HG03135 (cell line): ENCODE measurements around the gene KLC3.

Experiments
- ATAC-seq: cut with Tn5 transposase; IDR thresholded peaks from one replicate; pipeline ENCODE4 v1.9.1; 2021; ENCODE audit warnings: mild to moderate bottlenecking, moderate library complexity; ENCODE audit not compliant: unreplicated experiment

The KLC3 gene

DNA sequence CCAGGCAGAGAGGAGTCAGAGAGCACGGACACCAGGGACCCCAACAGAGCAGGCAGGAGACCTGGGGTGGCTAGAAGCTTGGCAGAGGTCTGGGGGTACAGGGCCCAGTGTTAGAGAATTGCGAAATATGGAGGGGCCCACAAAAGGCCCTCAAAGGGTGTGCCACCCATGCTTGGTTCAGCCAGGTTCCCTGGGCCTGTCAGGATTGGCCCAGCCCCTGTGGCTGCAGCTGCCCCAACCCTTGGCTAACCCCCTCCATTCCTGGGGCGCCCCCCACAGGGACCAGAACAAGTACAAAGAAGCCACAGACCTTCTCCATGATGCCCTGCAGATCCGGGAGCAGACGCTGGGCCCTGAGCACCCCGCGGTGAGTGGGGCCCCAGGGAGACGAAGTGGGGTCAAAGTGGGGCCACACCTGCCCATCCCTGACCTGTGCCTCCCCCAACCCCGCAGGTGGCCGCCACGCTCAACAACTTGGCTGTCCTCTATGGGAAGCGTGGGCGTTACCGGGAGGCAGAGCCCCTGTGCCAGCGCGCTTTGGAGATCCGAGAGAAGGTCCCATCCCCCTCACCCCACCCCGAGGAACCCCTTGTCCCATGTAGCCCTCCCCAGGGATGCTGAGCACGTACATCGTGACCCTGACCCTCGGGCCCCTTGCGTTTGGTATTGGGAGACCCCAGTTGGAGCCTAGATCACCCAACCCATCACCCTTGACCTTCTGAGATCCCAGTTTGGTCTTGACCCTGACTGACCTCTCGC is 8.0 kb downstream of the KLC3 start:
- no peak for ATAC-seq

DNA sequence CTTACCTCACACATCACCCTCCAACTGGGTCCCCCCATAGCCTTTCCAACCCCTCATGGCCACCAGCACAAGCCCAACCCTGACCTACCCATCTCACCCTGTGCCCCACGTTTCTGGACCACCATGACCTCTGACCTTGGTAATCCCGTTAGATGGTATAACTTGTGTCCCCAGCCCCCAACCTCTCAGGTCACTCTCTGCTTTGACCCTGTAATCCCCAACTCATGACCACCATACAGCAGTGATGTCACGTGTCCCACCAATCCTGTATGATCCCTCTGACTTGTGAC is 8.5 kb downstream of the KLC3 start:
- no peak for ATAC-seq

DNA sequence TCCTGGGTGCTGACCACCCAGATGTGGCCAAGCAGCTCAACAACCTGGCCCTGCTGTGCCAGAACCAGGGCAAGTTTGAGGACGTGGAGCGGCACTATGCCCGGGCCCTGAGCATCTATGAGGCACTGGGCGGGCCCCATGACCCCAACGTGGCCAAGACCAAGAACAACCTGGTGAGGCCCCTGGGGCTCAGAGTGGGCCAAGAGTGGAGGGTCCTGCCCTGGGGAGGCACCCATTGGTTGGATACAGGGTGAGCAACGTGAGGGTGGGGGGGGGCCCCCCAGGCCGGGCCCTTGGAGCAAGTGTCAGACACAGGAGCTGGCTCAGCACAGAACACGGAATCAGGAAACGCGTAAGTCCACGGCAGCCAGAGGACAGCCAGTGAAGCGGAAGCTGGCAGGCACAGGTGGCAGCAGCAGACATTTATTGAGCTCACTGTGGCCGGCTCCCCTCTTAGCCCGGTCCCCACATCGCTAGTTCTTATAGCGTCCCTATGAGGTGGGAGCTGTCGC is 8.9 kb downstream of the KLC3 start:
- no peak for ATAC-seq

DNA sequence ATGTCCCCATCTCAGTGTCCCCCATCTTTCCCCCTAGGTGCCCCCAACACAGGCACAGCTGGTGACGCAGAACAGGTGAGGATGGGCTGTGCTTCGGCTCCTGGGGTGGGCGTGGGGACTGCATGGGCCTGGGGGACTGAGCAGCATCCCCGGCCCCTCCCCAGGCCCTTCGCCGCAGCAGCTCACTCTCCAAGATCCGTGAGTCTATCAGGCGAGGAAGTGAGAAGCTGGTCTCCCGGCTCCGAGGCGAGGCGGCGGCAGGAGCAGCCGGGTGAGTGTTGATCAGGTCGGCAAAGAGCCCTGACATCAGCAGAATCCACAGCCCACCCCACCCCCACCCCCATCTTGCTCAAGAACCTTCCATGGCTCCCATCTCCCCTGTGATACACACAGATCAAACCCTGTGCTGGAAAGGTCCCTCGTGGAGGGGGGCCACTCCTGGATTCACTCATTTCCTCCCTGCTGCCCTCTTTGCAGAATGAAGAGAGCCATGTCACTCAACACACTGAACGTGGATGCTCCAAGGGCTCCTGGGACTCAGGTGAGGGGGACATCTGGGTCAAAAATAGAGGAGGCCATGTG is 10.0 kb downstream of the KLC3 start:
- ATAC-seq = no peak

DNA sequence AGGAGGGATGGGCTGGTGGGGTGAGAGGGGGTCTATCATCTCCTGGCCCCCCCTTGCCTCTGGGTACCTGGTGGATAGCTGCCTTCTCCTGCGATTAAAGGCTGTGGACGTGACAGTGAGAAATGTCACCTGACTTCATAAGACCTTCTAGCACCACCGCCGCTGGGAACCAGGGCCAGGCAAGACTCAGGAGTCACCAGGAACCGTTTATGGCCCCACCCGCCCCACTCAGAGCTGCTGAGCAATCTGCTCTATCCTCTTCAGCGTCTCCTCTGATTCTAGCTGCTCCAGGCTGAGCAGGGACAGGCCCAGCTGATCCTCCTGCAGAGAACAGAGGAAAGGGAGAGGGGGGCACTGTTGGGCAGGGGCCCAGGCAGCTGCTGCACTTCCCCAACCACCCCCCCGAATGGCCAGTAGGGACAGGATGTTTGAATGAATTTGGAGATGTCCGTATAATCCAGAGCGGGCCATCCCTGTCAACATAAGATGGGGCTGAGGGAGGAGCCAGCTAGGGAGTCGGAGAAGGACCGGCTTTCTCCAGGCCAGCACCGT is 10.9 kb downstream of the KLC3 start:
- ATAC-seq = no peak

DNA sequence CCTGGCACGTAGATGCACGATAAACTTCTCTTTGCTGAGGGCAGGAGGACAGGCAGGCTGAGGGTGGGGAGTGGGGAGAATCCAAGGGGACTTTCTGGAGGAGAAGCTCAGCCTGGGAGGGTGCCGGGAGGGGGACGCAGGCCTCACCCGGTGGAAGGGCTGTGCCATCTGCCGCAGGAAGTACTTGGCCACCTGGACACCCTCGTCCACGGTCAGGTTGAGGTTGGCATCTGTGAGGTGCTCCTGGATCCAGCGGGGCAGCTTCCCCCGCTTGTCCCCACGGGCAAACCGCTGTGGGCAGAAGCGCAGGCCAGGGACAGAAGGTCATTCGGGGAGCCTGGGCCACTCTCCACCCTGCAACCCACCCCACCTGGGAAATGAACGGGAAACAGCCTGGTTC is 11.5 kb downstream of the KLC3 start:
- ATAC-seq = no peak

DNA sequence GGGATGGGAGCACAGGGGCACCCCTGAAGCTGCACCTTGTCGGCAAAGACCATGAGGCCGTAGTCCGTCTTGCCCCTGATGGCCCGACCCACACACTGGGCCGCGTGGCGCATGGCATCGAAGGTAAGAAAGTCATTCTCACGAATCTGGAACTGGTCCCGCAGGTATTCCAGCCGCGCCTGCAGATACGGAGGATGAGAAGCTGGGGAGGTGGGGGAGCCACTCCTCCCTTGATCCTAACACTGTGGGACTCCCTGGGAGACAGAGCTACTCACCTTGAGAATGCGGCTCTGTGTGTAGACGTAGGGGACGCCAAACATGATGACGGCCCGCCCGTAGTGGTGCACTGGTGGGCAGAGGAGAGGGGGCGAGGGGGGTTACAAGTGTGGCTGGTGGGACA is 11.9 kb downstream of the KLC3 start:
- ATAC-seq = no peak

DNA sequence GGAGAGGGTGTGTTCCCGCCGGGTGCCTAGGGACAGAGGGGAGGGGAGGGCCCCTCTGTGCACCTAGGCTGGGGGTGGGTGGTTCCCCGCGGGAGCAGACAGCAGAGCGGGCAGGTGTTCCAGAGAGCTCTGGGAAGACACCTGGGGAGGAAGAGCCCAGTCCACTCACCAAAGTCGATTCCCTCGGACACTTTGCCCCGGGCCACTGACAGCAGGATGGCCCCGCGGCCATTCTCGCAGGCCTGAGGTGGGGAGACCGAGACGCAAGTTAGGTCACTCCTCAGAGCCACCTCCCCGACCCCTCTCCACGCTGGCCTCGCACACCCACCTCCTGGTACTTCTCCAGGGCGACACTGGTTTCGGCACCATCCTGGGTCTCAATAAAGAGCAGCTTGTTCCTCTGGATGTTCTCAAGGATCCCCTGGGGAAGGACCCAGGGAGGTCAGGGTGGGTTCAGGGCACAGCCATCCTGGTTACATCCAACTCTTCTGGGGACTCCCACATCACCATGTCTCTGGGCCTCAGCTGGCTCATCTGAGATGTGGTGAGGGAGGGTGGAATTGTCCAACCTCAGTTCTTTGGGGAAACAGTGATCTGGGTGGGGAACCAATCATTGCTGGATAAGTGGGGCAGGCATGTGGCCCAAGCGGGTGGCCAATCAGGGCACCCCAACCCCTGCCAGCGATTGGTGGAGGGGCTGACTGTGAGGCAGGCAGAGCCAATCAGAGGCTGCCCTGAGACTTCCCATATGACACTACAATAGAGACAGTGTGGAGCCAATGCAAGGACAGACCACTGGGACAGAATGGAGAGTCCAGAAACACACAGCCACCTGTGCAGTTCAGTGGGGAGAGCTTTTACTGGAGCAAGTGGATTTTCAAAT is 12.6 kb downstream of the KLC3 start:
- ATAC-seq = no peak

DNA sequence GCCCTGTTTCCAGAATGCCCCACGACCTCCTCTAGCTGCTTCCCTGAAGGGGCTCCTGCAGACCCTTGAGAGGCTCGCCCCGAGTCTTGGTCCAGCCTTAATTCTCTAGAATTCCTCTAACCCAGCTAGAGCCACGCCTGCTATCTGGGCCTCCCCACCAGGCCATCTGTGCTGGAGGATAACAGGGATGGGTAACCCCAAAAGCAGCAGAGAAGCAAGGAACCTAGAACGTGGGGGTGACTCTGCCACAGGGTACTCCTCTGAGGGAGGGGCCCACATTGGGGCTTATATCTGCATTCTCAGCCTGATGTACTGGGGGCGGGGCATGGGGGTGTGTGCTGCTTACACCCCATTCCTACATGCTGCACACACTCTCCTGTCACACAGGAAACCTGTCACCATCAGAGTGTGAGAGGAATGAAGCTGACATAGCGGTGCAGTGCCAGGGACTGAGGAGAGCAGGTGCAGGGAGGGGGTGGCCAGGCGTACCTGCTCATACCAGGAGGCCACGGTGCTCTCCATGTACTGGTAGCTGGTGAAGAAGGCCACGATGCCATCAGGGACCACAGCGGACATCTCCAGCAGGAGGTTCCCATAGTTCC is 13.8 kb downstream of the KLC3 start:
- ATAC-seq = no peak

DNA sequence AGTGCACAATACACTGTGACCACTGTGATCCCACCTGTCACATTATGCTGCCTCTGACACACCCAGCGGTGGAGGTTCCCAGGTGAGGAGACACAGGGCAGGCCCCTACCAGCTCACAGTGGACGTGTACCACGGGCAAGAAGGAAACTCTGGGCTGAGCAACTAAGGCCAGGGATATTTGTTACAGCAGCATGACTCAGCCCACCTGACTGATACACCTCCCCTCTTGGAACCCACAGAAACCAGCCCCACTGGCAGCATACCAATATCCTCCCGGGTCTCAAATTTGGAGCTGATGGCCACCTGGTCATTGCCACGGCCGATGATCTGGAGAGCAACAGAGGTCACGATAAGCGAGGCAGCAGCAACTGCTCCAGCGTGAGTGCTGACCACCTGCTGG is 14.9 kb downstream of the KLC3 start:
- no peak for ATAC-seq

DNA sequence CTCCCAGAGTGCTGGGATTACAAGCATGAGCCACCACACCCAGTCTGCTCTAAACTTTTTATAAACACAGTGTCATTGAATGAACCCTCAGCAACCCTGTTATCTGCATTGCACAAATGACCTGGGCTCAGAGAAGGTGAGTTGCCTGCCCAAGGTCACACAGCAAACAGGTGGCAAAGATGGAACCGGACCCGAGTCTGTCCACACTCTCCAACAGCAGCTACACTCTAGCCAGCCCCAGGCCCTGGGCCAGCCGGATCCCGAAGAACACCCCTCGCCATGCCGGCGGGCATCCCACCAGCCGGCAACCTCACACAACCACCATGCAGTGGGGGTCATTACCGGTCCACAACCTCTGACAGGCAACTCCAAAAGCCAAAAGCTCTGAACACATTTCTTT is 15.4 kb downstream of the KLC3 start:
- ATAC-seq = no peak

DNA sequence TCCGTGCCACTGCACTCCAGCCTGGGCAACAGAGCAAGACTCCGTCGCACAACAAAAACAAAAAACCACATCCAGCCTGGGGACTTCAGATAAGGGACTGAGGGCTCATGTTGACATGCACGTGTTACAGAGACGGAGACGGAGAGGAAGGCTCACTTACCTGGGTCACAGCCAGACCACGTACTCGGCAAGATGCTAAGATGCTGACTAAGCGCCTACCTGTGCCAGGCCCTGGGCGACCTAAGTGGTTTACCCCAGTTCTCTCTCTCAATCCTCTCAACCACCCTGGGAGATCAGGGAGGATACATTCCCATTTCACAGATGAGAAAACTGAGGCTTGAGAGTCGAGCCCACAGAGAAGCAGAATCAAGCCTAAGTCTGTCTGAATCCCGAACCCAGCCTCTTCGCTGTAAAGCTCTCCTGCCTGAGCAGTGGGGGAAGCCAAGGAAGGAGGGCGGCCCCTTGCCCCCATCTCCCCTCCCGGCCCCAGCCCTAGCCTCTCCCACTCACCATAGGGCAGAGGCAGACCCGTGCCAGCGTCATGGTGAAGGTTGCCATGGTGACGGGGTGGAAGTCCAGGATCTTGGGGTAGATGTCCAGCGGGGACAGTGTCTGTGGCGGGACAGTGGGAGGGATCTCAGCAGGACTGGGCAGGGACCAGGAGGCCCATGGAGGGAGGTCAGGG is 16.4 kb downstream of the KLC3 start:
- ATAC-seq = no peak

DNA sequence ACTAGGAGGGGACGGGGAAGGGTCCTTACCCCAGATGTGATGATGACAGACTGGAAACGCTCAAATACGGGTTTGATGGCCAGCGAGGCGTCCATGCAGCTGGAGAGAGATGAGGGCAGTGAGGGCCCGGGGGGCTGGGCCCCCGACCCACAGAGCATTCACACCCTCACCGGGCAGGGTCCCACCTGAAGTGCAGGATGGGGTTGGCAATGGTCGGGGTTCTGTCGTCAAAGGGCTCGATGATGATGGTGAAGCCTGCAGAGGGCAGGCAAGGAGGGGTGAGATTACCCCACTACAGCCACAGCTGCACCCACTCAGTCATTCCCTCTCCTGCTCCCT is 16.9 kb downstream of the KLC3 start:
- no peak for ATAC-seq

DNA sequence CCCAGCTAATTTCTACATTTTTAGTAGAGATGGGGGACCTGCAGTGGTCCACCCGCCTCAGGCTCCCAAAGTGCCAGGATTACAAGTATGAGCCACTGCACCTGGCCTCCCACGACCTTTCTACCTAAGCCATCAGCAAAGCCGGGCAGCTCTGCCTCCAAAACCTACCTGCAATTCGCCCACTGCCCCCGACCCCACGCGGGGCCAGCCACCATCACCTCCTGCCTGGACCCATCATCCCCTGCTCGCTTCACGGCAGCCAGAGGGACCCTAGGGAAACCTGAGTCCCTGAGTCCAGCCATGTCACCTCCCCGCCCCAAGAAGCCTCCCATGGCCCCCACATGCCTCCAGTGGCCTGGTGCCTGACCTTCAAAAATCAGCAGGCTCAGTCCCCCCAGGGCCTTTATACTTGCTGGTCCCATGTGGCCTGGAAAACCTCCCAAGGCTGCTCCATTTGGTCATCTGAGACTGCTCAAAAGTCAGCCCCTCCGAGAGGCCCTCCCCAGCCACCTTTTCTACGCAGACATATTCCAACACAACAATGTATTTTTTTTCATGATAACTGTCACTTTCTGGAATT is 17.8 kb downstream of the KLC3 start:
- ATAC-seq = no peak

DNA sequence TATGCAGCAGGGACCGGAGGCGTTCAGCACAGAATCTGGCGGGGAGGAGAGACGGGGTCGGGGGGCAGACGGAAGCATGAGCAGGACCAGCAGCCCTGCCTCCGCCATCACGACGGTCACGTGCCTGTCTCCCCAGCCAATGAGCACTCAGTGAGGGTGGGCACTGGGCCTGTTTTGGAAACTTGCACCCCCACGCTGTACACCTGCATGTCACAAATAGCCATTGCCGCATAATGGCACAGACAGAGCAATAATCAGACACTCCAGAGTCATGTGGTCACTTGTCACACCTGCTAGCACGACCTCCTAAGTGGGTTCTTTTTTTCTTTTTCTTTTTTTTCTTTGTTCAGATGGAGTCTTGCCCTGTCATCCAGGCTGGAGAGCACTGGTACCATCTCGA is 21.1 kb downstream of the KLC3 start:
- ATAC-seq = no peak

DNA sequence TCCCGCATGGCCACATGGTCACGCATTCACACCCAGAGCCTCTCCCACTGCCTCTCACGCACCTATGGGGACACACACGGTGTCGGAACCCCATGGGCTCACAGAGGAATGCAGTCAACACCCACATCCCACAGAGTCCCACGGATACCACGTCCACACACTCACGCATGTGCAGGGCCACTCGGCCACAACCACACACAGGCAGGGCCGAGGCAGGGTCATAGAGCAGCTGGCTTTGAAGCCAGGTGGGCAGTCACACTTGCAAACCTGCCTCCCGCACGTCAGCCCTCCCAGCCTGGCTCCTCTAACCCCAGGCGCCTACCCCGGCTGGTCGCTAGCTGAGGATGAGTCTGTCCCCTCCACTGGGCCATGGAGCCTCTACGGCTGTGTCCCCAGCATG is 21.7 kb downstream of the KLC3 start:
- no peak for ATAC-seq

DNA sequence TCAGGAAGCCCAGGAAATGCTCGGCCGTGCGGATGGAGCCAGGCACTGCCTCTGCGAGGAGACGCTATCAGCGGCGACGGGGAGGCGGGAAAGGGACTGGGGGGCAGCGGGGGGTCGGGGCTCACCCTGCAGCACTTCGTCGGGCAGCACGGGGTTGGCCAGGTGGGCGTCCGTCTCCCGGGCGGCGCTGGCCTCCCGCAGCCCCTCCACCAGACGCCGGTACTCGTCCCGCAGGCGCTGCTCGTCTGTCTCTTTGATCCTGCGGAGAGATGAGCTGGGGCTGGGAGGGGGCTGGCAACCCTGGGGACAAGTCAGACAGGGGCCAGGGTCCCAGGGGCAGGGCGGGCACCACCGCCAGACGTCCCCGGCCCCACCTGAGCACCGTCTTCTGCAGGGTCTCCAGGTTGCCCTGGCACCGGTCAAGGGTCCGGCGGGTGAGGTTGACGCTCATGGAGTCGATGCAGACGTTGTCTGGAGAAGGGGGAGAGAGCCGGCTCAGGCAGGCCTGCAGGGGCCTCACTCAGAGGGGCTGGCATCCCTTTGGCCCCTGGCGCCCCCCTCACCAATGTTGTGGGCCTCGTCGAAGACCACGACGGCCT is 23.4 kb downstream of the KLC3 start:
- no peak for ATAC-seq

DNA sequence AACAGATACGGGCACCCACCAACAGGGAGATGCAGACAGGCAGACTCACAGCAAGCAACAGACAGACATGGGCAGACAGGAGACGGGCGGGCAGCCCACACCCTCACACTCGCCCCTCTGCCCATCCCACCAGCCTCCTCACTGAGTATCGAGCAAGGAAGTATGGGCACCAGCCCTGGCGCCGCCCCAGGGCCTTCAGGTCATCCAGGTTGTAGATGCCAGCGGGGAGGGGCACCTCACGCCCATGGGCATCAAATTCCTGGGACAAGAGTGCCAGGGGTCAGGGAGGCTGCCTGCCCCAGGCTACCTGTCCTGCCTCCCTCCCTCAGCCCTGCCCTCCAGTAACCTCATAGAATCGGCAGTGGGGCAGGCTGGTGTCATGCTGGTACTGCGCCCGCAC is 24.1 kb downstream of the KLC3 start:
- ATAC-seq = no peak

DNA sequence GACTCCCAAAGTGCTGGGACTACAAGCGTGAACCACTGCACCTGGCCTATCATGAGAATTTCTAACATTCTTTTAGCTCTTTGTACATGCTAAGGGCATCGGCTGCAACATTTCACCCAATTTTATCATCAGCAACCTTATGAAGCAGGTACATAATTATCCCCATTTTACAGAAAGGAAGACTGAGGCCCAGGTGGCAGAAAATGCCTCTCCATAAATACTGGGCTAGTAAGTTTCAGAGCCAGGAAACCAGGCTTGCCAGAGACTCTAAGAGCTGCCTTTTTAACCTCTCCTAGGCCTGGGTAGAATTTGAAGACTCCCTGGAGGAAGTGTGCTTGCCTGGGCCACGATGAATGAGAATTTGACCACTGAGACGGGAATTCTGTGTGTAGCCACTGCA is 27.6 kb downstream of the KLC3 start:
- no peak for ATAC-seq

DNA sequence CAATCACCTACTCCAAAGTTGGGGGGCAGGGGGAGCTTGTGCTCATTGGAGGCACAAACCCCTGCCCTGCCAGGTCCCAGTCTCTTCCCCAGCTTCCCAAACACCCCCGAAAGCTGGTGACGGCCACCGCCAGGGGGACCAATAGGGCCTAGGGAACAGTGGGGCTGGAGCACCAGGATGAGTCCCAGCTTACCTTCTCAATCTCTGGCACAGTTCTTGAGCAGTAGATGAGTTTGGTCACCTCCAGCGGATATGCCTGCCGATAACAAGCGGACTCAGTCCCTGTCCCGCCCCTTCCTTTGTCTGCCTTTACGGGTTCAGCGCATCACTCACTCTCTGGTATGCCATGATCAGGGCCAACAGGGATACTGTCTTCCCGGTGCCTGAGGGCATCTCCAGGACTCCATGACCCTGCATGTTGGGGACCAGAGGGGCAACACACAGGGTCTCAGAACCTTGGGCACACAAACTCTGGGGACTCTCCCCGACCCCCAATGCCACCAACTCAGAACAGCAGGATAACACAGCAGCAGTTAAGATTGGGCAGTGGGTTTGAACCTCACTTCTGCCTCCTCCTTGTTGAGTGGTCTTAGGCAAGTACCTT is 28.3 kb downstream of the KLC3 start:
- no peak for ATAC-seq
